Stimulated activated CD4-positive, alpha-beta T cell treated with anti-CD3 and anti-CD28 coated beads, Interleukin-2, amount 100 ng/mL, for 24 hours (primary cell): ENCODE results near the gene SLC8A2.
"Not testable (repeated sequence)": the region's sequence is repeated elsewhere in the genome, so short reads cannot be mapped to it uniquely, and the experiment has no call there.

ENCODE experiments used
- DNase-seq, 2 donors: peaks; one replicate each; pipeline ENCODE4 v3.0.0-alpha.2; 2020

SLC8A2 gene

DNA sequence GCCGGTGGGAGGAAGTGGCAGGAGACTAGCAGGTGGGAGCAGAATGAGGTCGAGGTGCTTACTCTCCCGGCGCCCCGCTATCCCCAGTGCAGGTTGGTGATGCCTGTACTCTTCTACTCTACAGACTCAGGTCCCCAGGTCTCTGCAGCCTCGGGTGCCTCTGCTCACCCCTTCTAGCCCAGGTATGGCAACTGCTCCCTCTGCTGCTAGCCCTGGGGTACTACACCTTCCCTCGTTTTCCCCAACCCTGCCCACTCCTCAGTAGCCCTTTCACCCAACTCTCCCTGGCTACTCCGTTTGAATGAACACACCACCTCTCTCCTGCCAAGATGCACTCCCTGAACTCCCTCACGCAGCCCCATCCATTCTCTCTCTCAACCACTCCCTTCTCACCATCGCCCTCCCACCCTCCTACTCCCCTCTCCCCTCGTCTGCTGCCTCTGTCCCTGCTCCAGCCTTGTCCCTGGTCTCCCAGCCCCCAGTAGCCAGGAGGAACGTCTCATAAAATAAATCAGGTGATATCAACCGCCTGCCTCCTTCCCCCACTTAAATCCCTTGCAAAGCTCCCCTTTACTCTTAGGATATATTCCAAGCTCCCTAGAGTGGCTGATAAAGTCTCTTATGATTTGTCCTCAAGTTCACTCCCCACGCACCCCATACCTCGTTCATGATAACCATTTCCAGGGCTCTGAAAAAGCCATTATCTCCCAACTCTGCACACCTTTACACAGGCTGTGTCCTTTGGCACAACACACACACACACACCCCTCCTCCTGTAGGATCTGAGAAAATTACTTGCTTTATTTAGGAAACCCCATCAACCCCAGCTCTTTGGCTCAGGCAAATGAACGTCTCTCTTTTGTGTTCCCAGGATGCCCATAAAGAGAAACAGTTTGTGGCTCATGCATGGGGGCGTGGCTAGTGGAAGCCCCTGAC, 44.2 kb downstream of the SLC8A2 start:
- peak; percentile 77 to 80 for DNase-seq

DNA sequence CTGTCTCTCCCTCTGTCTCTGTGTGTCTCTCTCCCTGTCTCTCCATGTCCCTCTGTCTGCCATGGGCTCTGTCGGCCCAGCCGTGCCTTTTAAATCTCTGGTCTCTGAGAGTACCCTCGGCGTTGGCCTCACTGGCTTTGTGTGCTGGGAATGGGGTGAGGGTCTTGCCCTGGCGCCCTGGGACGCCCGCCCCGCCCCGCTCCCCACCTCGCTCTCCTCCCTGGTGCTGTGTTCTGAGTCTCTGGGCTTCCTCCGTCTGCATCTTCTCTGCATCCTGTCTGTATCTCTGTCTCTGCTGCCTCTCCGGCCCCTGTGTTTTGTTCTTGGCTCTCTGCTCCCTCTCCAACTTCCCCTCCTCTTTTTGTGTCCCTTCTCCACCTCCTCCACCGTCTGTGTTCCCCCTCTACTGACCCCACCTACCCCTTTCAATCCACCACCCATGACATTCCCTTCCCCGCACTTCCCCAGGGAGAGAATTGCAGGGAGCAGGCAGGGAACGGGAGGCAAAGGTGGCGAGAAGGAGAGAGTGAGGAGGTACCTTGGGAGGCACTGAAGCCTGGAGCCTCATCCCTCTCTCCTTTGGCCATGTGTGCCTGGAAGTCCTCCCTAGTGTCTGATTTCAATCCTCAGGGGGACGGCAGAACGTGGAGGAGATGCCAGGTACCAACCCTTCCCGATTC, 48.4 kb downstream of the SLC8A2 start:
- DNase-seq: no peak

DNA sequence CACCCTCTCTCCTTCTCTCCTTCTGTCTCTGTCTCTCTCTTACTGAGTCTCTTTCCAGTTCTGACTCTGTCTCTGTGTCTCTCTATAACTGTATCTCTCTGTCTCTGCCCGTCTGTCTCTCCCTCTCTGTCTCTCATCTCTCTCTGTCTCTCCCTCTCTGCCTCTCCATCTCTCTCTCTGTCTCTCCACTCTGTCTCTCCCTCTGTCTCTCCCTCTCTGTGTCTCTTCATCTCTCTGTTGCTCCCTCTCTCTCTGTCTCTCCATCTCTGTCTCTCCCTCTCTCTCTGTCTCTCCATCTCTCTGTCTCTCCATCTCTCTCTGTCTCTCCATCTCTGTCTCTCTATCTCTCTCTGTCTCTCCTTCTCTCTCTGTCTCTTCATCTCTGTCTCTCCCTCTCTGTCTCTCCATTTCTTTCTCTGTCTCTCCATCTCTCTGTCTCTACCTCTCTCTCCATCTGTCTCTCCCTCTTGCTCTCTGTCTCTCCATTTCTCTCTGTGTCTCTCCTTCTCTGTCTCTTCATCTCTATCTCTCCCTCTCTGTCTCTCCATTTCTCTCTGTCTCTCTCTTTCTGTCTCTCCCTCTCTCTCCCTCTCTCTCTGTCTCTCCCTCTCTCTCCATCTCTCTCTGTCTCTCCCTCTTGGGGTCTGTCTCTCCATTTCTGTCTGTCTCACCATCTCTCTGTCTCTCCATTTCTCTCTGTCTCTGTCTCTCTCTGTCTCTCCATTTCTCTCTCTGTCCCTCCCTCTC, 49.1 kb downstream of the SLC8A2 start:
- DNase-seq: no peak

DNA sequence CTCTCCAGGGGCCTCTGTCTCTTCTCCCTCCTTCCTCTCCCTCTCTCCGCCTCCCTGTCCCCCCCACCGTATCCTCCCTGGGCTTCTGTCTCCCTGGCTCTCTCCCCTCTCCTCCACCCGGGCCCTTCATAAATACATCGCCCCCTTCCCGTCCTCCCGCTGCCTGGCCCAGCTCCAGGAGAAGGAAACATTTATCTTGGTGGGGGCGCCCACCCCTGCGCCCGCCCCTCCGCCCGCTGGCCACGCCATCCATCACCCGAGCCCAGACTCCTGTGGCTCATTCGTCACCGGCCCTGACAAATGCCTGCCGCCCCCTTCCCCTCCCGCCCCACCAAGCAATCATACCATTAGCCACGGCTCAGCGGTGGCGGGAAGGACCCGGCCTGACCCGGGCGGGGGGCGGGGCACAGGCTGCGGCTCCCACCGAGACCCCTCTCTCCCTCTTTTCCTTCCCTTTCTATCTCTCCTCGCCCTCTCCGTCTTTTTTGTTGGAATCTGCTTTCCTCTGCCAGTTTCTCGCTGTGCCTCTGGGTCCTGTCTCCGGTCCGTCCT, 49.8 kb downstream of the SLC8A2 start:
- no peak for DNase-seq

DNA sequence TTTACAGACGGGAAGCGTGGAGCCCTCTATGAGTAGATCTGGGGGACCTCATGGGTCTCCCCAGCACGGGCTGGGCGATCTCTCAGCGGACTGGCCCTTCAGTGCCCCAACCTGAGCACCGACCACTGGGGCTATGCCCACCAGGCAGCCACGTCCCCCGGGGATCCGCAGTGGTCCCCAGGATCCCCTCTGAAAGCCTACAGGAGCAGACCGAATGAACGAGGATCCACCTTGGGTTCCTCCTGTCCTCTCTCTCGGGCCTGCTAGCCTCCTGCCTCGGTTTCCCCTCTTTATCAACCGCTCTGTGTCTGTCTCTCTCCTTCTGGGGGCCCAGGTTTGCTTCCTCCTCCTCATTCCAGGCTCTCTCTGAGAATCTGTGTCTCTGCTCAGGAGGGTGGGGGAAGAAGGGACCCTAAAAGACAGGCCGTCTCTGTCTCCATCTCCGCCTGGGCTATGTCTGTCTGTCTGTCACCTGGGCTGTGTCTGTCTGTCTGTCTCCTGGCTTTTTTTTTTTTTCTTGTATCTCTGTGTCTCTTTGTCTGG, 50.4 kb downstream of the SLC8A2 start:
- DNase-seq: no peak

DNA sequence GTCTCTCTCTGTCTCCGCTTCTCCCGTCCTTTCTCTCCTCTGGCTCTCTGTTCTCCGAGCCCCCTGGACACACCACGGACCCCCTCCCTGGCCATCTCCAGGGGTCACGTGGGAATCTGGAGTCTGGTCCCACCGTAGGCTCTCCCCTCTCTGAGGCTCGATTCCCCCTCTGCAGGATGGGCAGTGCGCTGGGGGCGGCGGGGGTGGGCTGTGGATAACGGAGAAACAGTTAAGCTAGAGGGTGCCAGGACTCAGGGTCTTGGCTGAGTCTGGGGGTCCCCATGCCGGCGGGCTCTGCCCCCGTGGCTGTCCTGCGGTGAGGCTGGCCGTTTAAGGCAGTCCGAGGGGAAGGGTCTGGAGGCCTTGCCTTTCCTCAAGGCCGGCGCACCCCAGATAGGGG, 51.9 kb downstream of the SLC8A2 start:
- DNase-seq: no peak

DNA sequence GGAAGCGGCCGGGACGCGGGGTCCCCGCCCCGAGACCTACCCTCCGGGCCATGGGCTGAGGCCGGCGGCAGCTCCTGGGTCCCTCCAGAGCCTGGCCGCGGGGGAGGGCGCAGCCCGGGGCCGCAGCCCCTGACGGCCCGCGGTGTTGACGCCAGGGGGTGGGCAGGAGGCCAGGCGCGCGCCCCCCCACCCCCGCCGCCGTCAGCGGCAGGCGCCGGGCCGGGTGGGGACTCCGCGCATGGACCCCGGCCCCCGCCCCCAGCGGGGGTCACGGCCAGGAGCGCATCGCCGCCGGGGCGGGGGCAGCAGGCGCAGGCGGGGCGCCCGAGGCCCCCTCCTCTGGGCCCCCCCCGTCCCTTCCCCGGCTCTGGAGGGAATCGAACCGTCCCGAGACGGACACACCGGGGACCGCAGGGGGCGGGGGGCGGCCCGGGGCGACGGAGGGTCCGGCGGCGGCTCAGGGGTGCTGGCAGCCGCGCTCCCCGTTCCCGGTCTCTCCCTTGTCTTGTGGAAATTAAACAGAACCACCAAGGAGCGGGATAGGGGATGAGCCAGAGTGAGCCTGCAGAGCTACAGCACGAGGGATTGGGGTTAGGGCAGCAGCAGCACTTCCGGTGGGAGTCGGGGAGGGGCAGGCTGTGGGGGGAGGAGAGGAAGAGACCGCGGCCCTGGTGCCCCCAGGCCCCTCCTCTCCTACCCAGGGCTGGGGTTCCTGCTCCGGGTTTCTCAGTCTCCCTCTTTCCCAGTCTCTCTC, 52.5 kb downstream of the SLC8A2 start, which contains the start of gene MEIS3:
Gene MEIS3 (minus strand): TSS at position 498 of the 754 bp plus-strand sequence. CDS start 446 bp downstream, at position 52.
- no peak for DNase-seq

DNA sequence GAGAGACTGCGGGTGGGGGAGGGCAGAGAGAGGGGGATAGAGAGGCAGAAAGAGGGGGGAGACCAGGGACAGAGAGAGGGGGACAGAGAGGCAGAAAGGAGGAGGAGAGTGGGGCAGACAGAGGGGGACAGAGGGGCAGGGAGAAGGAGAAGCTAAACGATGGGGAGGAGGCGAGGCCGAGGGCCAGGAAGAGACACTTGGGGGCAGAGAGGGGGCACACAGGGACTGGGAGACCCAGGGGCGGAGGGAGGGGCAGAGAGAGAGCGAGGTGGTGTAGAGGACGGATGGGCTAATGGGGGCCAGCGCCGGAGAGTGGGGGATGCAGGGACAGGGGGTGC, 53.0 kb downstream of the SLC8A2 start:
- DNase-seq: no peak

DNA sequence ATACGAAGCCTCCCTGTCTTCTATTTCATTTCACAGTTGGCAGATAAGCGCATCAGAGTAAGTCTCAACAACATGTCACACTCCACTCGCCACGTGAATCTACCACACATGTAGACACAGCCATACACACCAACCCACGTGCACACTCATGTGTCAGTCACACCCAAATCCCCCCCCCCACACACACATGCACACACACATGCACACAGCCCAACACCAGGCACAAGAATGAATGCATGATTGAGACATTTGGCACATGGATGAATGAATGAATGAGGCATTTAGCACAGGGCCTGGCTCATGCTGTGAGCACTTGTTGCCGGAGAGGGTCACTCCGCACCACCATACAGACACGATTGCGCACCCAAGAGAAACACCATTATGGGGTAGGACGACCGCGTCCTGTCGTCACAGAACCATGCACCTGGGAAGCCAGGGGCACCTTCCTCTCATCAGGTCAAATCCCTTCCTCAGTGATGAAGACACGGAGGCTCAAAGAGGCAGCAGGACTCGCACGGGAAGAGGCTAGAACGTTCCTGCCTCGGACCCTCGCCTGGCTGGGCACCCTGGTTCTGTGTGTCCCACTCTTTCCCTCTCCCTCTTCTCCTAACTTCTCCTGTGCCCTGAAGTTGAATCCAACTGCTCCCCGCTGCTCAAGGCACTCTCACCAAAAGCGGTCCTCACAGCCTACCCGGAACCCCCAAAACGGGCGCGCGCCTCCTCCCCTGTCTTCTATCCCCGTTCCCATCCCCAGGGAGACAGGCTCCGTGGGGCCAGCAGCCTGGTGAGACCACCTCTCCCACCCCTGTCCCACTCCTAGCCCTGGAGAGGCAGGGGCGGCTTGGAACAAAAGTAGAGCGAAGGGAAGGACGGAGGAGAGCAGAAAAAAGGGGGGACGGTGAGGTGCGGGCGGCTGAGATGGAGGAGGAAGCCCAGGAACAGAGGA, 53.7 kb downstream of the SLC8A2 start:
- DNase-seq: no peak

DNA sequence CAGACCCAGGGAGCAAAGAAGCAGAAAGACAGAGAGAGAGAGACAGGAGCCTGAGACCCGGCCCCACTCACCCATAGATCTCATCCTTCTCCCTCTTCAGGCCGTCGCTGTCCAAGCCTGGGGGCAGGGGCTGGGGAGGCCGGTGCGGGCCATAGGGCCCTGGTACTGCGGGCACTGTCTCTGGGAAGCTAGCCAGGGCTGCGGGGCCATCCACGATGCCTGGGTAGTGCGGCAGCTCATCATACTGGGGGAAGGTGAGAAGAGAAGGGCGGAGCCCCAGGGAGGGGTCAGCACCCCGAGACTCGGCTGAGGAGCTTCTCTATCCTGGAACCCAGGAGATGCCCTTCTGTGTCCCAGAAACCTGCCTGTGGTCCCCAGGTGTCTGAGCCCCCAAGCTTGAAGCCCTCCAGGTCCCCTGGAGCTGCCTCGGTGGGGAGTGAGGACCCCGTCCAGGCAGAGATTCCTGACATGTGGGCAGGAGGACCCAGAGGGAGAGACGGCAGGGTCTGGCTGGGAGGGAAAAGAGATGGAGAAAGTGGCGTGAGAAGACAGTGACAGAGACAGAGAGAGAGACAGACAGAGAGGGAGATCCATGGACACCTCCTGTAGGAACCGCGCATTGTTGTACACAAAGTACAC, 54.5 kb downstream of the SLC8A2 start:
- DNase-seq: no peak

DNA sequence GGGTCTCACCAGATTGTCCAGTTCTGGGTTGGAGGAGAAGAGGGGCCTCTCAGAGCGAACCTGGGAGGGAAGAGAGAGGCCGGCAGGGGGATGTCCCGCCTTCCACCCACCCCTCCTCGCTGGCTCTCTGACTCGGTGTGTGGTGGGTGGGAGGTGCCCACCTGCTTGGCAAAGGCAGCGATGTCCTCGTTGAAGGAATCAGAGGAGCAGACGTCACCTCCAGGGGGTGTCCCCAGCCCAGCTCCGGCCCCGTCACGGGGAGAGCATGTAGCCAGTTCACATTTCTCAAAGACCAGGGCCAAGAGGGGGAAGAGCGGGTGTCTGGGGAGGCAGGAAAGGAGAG, 55.1 kb downstream of the SLC8A2 start:
- no peak for DNase-seq

DNA sequence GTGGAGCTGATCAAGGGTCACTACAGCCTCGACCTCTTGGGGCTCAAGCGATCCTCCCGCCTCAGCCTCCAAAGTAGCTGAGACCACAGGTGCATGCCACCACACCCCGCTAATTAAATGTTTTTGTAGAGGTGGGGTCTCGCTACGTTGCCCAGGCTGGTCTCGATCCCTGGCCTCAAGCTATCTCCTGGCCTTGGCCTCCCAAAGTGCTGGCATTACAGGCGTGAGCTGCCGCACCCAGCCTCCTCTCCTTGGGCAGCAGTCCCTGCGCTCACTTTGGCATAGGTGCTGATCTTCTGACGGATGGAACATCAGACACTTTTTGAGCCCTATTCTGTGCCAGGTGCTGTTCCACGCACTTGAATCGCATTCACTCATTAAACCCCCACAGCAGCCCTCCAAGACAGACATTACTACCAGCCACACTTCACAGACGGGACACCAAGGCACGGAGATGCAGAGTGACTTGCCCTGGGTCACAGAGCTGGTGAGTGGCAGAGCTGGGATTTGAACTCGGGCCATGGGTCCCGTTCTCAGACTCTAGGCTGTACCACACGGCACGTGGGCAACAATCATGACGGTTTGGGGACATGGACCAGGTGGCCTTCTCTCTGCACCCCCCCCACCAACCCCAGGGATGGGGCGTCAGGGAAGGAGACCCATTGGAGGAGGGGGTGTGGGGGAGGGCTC, 55.6 kb downstream of the SLC8A2 start:
- DNase-seq: no peak

DNA sequence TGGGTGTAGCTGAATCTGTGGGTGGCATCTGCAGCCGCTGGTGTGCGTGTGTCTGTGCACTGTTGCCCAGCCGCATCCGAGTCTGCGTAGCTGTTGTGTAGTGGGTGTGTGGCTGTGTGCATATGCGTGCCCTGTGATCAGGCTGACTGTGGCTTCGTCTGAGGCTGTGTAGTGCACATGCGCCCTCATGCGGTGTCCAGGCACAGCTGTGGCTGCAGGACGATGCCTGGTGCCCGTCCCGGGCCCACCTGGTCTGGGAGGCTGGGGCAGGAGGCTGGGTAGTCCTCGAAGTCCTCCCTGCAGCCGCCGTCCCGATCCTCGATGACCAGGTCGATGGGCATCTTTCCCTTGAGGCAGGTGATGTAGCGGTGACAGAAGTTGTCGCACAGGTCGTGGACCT, 57.2 kb downstream of the SLC8A2 start:
- no peak for DNase-seq

DNA sequence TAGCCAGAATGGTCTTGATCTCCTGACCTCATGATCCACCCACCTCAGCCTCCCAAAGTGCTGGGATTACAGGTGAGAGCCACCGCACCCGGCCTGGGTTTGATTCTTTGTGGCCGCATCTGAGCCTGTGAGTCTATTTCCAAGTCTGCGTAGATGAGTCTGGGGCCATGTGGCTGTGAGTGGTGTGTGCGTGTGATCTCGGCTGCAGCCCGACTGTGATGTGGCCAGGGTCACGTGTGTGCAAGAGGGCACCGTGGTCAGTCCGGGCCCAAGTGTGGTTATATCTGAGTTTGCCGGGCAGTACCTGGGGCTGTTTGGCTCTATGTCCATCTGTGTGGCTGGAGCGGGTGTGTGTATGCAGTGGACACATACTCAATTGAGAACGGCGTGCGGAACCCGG, 57.8 kb downstream of the SLC8A2 start:
- DNase-seq: no peak

DNA sequence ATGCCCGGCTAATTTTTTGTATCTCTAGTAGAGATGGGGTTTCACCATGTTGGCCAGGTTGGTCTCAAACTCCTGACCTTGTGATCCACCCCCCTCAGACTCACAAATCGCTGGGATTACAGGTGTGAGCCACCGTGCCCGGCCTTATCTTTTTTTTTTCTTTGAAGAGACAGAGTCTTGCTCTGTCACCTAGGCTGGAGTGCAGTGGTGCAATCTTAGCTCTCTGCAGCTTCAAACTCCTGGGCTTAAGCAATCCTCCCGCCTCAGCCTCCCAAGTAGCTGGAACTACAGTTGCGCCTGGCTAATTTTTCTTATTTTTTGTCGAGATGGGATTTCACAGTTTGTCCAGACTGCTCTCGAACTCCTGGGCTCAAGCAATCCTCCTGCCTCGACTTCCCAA, 60.0 kb downstream of the SLC8A2 start:
- DNase-seq: not testable (repeated sequence)

DNA sequence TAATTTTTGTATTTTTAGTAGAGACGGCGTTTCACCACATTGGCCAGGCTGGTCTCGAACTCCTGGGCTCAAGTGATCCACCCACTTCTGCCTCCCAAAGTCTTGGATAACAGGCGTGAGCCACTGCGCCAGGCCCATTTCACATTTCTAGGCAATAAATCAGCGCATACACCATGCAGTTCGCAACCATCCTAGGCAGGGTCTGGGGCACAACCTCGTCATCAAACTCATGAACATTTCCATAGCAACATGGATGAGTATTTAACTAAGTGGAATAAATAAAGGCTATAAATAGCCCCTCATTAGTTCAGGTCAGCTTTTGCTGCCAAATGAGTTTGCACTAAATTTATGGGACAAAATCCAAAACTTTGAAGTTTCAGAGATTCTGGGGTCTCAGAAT, 60.6 kb downstream of the SLC8A2 start:
- no peak for DNase-seq

DNA sequence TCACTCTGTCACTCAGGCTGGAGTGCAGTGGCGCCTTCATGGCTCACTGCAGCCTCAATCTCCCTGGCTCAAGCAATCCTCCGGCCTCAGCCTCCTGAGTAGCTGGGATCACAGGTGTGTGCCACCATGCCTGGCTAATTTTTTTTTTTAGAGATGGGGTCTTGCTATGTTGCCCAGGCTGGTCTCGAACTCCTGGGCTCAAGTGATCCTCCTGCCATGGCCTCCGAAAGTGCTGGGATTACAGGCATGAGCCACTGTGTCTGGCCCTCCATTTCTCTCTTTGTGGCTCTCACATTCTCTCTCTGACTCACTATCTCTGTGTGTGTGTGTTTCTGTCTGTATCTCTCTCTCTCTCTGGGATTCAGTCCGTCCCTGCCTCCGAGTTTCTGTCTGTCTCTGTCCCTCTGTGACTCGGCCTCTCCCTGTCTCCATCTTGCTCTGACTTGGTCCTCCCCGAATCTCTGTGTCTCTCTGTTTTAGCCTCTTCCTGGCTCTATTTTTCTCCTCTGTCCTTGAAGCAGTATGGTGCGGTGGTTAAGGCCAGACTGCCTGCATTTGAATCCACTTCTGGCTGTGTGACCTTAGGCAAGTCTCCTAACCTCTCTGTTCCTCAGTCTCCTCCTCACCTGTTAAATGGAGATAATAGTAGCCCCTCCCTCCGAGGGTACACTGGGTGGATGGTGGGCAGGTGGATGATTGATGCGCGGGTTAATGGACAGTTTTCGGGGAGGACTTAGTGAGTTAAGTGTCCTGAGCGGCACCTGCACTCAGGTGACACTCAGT, 63.3 kb downstream of the SLC8A2 start:
- DNase-seq: no peak

DNA sequence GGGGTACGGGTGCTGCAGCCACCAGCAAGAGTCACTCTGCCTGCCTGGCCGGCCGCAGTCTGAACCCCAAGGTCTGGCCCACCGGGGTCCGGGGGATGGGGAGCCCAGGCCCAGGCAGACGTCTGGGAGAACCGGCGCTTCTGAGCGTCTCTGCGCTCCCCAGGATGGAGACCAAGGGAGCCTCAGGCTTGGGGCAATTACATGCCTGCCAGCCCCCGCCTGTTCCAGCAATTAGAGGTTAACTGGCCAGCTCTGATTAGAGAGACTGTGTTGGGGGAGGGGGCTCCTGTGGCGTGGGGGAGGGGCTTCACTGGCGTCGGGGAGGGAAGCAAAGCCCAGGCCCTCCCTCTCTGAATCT, 64.3 kb downstream of the SLC8A2 start:
- no peak for DNase-seq

DNA sequence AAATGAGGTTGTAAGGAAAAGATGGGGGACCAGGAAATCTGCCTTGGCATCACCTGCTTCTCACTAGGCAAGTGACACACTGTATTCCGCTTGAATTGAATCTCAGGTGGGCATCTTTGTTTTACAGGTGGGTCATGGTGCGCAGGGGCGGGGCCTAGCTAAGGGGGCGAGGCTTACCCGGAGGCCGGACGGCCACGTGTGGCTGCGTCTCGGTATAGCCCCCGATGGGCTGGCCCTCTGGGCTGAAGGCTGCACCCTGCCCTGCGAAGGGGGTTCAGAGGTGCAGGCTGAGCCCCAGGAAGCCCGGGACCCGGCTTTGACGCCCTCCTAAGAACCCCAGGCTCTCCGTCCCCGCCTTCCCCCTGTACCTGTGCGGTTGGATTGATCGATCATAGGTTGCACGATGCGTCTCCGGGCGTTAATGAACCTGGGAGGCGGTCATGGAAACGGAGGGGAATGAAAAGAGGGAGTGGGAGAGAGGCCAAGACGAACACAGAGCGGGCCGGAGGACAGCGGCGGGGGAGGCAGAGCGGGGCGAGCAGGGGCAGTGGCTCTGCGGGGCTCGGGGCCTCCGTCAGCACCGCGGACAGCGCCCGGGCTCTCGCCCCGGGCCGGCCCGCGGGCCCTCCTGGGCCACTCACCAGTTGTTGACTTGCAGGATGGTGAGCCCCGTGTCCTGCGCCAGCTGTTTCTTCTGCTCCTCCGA, 64.8 kb downstream of the SLC8A2 start:
- no peak for DNase-seq
